T-helper 17 cell (primary cell): ENCODE measurements around the gene PPP2R3C. TPM values are rescaled to one million over a fixed set of nuclear protein-coding genes. Genes with fewer than 3 reads are reported as not detected.
"Not testable (repeated sequence)": the region's sequence is repeated elsewhere in the genome, so short reads cannot be mapped to it uniquely, and the experiment has no call there.

ENCODE experiments used
- ATAC-seq: fragments of 150-1000 bp; cut with Tn5 transposase; 2 replicates; pipeline ENCODE4 v1.10.0; 2021; ENCODE audit warnings: mild to moderate bottlenecking, moderate library complexity
- DNase-seq, 3 donors: peaks; one replicate each; pipeline versions ENCODE4 v3.0.0 to v3.0.0-alpha.2; 2020 to 2021
- H3K9me3 ChIP-seq: one replicate; pipeline ENCODE4 v1.7.0; 2013; ENCODE audit warnings: low read length, mild to moderate bottlenecking; ENCODE audit not compliant: control insufficient read depth, poor library complexity, severe bottlenecking
- H3K27ac Mint-ChIP-seq: one replicate; pipeline ENCODE4 v1.8.0; 2022; ENCODE audit warnings: mild to moderate bottlenecking, moderate library complexity, mixed read lengths
- H3K27me3 Mint-ChIP-seq: one replicate; pipeline ENCODE4 v1.8.0; 2022; ENCODE audit warnings: mixed read lengths
- H3K36me3 Mint-ChIP-seq: one replicate; pipeline ENCODE4 v1.8.0; 2022; ENCODE audit warnings: low read depth, mixed read lengths
- H3K4me1 Mint-ChIP-seq: one replicate; pipeline ENCODE4 v1.8.0; 2022; ENCODE audit warnings: mild to moderate bottlenecking, mixed read lengths
- H3K4me3 Mint-ChIP-seq: one replicate; pipeline ENCODE4 v1.8.0; 2022; ENCODE audit warnings: mild to moderate bottlenecking, moderate library complexity, mixed read lengths
- total RNA-seq, 4 donors: library from RNA in 2 of 4; stranded (reverse) in 2 of 4; gene quantifications; one replicate each; pipeline ENCODE4 v1.2.3 and lab custom pipeline; 2022 to 2026

PPP2R3C gene
- total RNA-seq, 2 donors from 2014 or later = 37.7 to 41.7 TPM

GRCh38 chr14:35116242-35116641 lies 5.5 kb downstream of the PPP2R3C start:
- ATAC-seq = no peak
- no peak for DNase-seq
- Mint-ChIP-seq H3K4me1 (peaks cover 26% of the 10 kb centered on the region), H3K27me3 (no peaks in the 10 kb centered on the region), H3K4me3 (no peak overlapping the region), H3K27ac (peak overlapping the region; percentile 83), H3K36me3 (peaks cover 6% of the 10 kb centered on the region)
- no peaks in the 10 kb centered on the region for H3K9me3 ChIP-seq

GRCh38 chr14:35114036-35114435 lies 7.8 kb downstream of the PPP2R3C start:
- ATAC-seq (no peak), DNase-seq (no peak)
- Mint-ChIP-seq H3K4me3 (no peak overlapping the region), H3K36me3 (peaks cover 4% of the 10 kb centered on the region), H3K4me1 (peaks cover 18% of the 10 kb centered on the region), H3K27ac (peak overlapping the region; percentile 24), H3K27me3 (no peaks in the 10 kb centered on the region)
- no peaks in the 10 kb centered on the region for H3K9me3 ChIP-seq

- no peak overlapping the region for H3K4me3 Mint-ChIP-seq
- H3K36me3 Mint-ChIP-seq = peaks cover 4% of the 10 kb centered on the region
- peak overlapping the region; percentile 24 for H3K27ac Mint-ChIP-seq
- no peak for ATAC-seq
- H3K27me3 Mint-ChIP-seq = no peaks in the 10 kb centered on the region
- peaks cover 18% of the 10 kb centered on the region for H3K4me1 Mint-ChIP-seq
- DNase-seq = no peak
- no peaks in the 10 kb centered on the region for H3K9me3 ChIP-seq
Observed at GRCh38 chr14:35113308-35113950, 8.4 kb downstream of the PPP2R3C start.

GRCh38 chr14:35112641-35113040 lies 9.1 kb downstream of the PPP2R3C start:
- peaks cover 4% of the 10 kb centered on the region for H3K36me3 Mint-ChIP-seq
- H3K4me3 Mint-ChIP-seq = no peak overlapping the region
- H3K27ac Mint-ChIP-seq = peak overlapping the region; percentile 24
- no peaks in the 10 kb centered on the region for H3K27me3 Mint-ChIP-seq
- ATAC-seq (no peak), DNase-seq (no peak)
- no peaks in the 10 kb centered on the region for H3K9me3 ChIP-seq
- H3K4me1 Mint-ChIP-seq = peaks cover 14% of the 10 kb centered on the region

GRCh38 chr14:35107866-35108265 lies 13.9 kb downstream of the PPP2R3C start:
- H3K9me3 ChIP-seq = no peaks in the 10 kb centered on the region
- H3K27me3 Mint-ChIP-seq = no peaks in the 10 kb centered on the region
- ATAC-seq (no peak), DNase-seq (no peak)
- no peak overlapping the region for H3K27ac Mint-ChIP-seq
- H3K36me3 Mint-ChIP-seq = peaks cover 7% of the 10 kb centered on the region
- no peak overlapping the region for H3K4me3 Mint-ChIP-seq
- peaks cover 7% of the 10 kb centered on the region for H3K4me1 Mint-ChIP-seq

GRCh38 chr14:35094645-35095044 lies 27.1 kb downstream of the PPP2R3C start:
- not testable (repeated sequence) for H3K27ac Mint-ChIP-seq, H3K36me3 Mint-ChIP-seq, ATAC-seq, H3K4me1 Mint-ChIP-seq, H3K4me3 Mint-ChIP-seq, H3K9me3 ChIP-seq, DNase-seq, H3K27me3 Mint-ChIP-seq

- peaks cover 12% of the 10 kb centered on the region for H3K36me3 Mint-ChIP-seq
Observed at GRCh38 chr14:35088514-35088913, 33.3 kb downstream of the PPP2R3C start.

GRCh38 chr14:35085441-35085840 lies 36.3 kb downstream of the PPP2R3C start:
- Mint-ChIP-seq H3K27ac (peak overlapping the region; percentile 1), H3K36me3 (peaks cover 12% of the 10 kb centered on the region), H3K4me1 (peaks cover 3% of the 10 kb centered on the region), H3K4me3 (no peak overlapping the region), H3K27me3 (no peaks in the 10 kb centered on the region)
- no peaks in the 10 kb centered on the region for H3K9me3 ChIP-seq
- DNase-seq = no peak
- no peak for ATAC-seq

More at GRCh38 chr14:35088514-35088913, 33.3 kb downstream of the PPP2R3C start:
- Mint-ChIP-seq H3K27ac (peak overlapping the region; percentile 83), H3K4me3 (no peak overlapping the region), H3K27me3 (no peaks in the 10 kb centered on the region), H3K4me1 (peaks cover 3% of the 10 kb centered on the region)
- no peak for DNase-seq
- ATAC-seq = no peak
- no peaks in the 10 kb centered on the region for H3K9me3 ChIP-seq

GRCh38 chr14:35083530-35084150 lies 38.1 kb downstream of the PPP2R3C start:
- Mint-ChIP-seq H3K4me3 (no peak overlapping the region), H3K36me3 (peaks cover 12% of the 10 kb centered on the region), H3K27ac (peak overlapping the region; percentile 19), H3K27me3 (no peaks in the 10 kb centered on the region), H3K4me1 (peaks cover 3% of the 10 kb centered on the region)
- DNase-seq (no peak), ATAC-seq (no peak)
- H3K9me3 ChIP-seq = no peaks in the 10 kb centered on the region

- Mint-ChIP-seq H3K27ac (no peak overlapping the region), H3K27me3 (no peaks in the 10 kb centered on the region), H3K4me1 (no peaks in the 10 kb centered on the region), H3K4me3 (no peak overlapping the region), H3K36me3 (no peaks in the 10 kb centered on the region)
- DNase-seq = no peak
- no peaks in the 10 kb centered on the region for H3K9me3 ChIP-seq
- ATAC-seq = no peak
Observed at GRCh38 chr14:35079742-35080141, 42.0 kb downstream of the PPP2R3C start.

GRCh38 chr14:35078082-35078481 lies 43.7 kb downstream of the PPP2R3C start:
- no peak for ATAC-seq
- DNase-seq = no peak
- H3K4me3 Mint-ChIP-seq = no peak overlapping the region
- H3K27me3 Mint-ChIP-seq = no peaks in the 10 kb centered on the region
- no peaks in the 10 kb centered on the region for H3K9me3 ChIP-seq
- no peaks in the 10 kb centered on the region for H3K4me1 Mint-ChIP-seq
- H3K36me3 Mint-ChIP-seq = no peaks in the 10 kb centered on the region
- peak overlapping the region; percentile 54 for H3K27ac Mint-ChIP-seq

GRCh38 chr14:35073486-35073885 lies 48.3 kb downstream of the PPP2R3C start:
- Mint-ChIP-seq H3K4me1 (no peaks in the 10 kb centered on the region), H3K27ac (peak overlapping the region; percentile 69), H3K36me3 (peaks cover 3% of the 10 kb centered on the region)

GRCh38 chr14:35072226-35072625 lies 49.6 kb downstream of the PPP2R3C start:
- ATAC-seq (no peak), DNase-seq (no peak)
- Mint-ChIP-seq H3K4me1 (peaks cover under 1% of the 10 kb centered on the region), H3K36me3 (peaks cover 3% of the 10 kb centered on the region), H3K27ac (peak overlapping the region; percentile 61), H3K27me3 (no peaks in the 10 kb centered on the region), H3K4me3 (no peak overlapping the region)
- H3K9me3 ChIP-seq = no peaks in the 10 kb centered on the region

More at GRCh38 chr14:35073486-35073885, 48.3 kb downstream of the PPP2R3C start:
- no peak overlapping the region for H3K4me3 Mint-ChIP-seq
- DNase-seq (no peak), ATAC-seq (no peak)
- H3K27me3 Mint-ChIP-seq = no peaks in the 10 kb centered on the region
- no peaks in the 10 kb centered on the region for H3K9me3 ChIP-seq
